ENCODE data around the gene BTBD9.
"Not testable (repeated sequence)": the region's sequence is repeated elsewhere in the genome, so short reads cannot be mapped to it uniquely, and the experiment has no call there.

Gene BTBD9

GRCh38 chr6:38367231-38367630 is 272.5 kb downstream of the BTBD9 start:
- no peak for DNase-seq

GRCh38 chr6:38366234-38366633 is 273.5 kb downstream of the BTBD9 start:
- no peak for DNase-seq

- no peak for DNase-seq
Observed at GRCh38 chr6:38364775-38365174, 275.0 kb downstream of the BTBD9 start.

GRCh38 chr6:38364127-38364526 is 275.6 kb downstream of the BTBD9 start:
- DNase-seq: no peak

GRCh38 chr6:38355519-38355918 is 284.2 kb downstream of the BTBD9 start:
- DNase-seq: no peak

GRCh38 chr6:38354905-38355304 is 284.8 kb downstream of the BTBD9 start:
- no peak for DNase-seq

- no peak for DNase-seq
Observed at GRCh38 chr6:38354037-38354381, 285.7 kb downstream of the BTBD9 start.

- DNase-seq: no peak
Observed at GRCh38 chr6:38353310-38354036, 286.3 kb downstream of the BTBD9 start.

GRCh38 chr6:38352636-38353035 is 287.1 kb downstream of the BTBD9 start:
- DNase-seq: no peak

GRCh38 chr6:38350942-38351341 is 288.8 kb downstream of the BTBD9 start:
- DNase-seq: no peak

GRCh38 chr6:38350220-38350619 is 289.5 kb downstream of the BTBD9 start:
- DNase-seq: no peak

GRCh38 chr6:38349795-38350194 is 289.9 kb downstream of the BTBD9 start:
- DNase-seq: no peak

GRCh38 chr6:38349221-38349620 is 290.5 kb downstream of the BTBD9 start:
- DNase-seq: no peak

GRCh38 chr6:38348371-38348770 is 291.4 kb downstream of the BTBD9 start:
- no peak for DNase-seq

GRCh38 chr6:38347829-38348228 is 291.9 kb downstream of the BTBD9 start:
- DNase-seq: not testable (repeated sequence)

GRCh38 chr6:38346291-38347079 is 293.2 kb downstream of the BTBD9 start:
- DNase-seq: no peak

GRCh38 chr6:38345586-38345985 is 294.1 kb downstream of the BTBD9 start:
- DNase-seq: no peak

GRCh38 chr6:38341496-38341895 is 298.2 kb downstream of the BTBD9 start:
- no peak for DNase-seq

GRCh38 chr6:38339914-38340313 is 299.8 kb downstream of the BTBD9 start:
- DNase-seq: no peak

- DNase-seq: no peak
Observed at GRCh38 chr6:38337819-38338465, 301.8 kb downstream of the BTBD9 start.

- no peak for DNase-seq
Observed at GRCh38 chr6:38336922-38337321, 302.8 kb downstream of the BTBD9 start.

GRCh38 chr6:38326837-38327236 is 312.9 kb downstream of the BTBD9 start:
- DNase-seq: no peak

- no peak for DNase-seq
Observed at GRCh38 chr6:38323216-38323615, 316.5 kb downstream of the BTBD9 start.

- no peak for DNase-seq
Observed at GRCh38 chr6:38322138-38322537, 317.6 kb downstream of the BTBD9 start.

Data from GDM1 (cell line).